ENCODE data around the gene NECTIN4.

NECTIN4 gene

DNA sequence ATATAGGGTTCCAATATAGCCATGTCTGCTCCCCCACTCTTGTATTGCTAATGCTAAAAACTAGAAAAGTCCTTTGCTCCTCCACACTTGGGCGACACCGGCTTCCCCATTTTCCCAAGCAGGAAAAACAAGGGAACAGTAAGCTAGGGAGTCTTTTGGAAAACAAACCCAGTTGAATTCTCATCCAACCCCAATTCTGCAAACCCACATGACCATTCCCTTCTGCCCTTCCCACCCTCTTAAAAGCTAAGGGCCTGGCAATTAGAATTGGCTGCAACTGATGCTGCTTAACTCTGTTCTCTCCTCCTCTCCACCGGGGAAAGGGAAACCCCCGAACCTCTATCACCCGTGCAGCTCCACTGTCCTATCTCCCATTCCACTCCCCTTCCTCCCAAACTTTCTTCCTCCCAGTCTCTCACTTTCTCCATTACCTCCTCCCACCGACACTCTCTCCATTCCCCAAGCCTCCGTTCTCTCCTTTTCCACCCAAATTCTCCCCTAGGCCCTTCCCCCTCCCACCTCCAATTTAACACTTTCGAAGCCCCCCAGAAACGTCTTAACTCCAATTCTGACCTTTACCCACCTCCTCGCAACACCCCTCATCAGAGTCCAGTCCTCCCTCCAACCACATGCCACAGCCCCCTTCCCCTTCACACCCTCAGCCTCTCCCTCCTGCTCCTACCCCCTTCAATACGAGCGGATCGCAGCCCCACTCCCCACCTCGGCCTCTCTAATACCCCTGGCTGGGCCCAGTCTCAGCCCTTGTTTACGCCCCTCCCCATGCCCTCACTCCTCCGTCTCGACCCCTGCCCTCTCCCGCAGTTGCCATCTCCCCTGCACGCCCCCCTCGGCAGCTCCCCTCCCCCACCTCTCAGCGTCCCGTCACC lies 42.4 kb upstream of the NECTIN4 start:
- H3K27ac ChIP-seq: peak overlapping the region; percentile 98
- peak; percentile 36 for DNase-seq (ENCODE audit: low spot score)
- POLR2A ChIA-PET (ENCODE audit: low non-redundant PET): no interaction called here
- CTCF ChIA-PET: no interaction called here
- TF ChIP-seq, protein P1, sequence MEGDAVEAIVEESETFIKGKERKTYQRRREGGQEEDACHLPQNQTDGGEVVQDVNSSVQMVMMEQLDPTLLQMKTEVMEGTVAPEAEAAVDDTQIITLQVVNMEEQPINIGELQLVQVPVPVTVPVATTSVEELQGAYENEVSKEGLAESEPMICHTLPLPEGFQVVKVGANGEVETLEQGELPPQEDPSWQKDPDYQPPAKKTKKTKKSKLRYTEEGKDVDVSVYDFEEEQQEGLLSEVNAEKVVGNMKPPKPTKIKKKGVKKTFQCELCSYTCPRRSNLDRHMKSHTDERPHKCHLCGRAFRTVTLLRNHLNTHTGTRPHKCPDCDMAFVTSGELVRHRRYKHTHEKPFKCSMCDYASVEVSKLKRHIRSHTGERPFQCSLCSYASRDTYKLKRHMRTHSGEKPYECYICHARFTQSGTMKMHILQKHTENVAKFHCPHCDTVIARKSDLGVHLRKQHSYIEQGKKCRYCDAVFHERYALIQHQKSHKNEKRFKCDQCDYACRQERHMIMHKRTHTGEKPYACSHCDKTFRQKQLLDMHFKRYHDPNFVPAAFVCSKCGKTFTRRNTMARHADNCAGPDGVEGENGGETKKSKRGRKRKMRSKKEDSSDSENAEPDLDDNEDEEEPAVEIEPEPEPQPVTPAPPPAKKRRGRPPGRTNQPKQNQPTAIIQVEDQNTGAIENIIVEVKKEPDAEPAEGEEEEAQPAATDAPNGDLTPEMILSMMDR (conservative IDR thresholded peaks at IDR 0.05; ENCODE audit: low read depth): no peak

DNA sequence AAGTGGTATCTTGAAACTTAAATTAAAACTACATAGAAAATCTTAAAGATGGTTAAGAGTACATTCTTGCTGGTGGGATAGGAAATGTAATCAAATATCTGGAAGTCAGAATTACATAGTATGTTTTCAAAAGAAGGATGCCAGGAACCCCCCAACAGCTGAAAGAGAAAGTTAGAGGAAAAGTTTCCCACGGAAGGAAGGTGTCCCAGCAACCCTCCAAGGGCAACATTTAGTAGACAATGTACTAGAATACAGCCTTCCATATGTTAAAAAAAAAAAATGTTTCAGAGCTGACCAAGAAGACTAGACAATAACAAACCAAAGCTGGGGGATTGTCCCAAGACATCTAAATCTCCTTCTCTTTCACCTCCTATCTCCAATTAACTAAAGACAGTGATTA lies 40.9 kb upstream of the NECTIN4 start:
- POLR2A ChIA-PET (ENCODE audit: low non-redundant PET): no interaction called here

DNA sequence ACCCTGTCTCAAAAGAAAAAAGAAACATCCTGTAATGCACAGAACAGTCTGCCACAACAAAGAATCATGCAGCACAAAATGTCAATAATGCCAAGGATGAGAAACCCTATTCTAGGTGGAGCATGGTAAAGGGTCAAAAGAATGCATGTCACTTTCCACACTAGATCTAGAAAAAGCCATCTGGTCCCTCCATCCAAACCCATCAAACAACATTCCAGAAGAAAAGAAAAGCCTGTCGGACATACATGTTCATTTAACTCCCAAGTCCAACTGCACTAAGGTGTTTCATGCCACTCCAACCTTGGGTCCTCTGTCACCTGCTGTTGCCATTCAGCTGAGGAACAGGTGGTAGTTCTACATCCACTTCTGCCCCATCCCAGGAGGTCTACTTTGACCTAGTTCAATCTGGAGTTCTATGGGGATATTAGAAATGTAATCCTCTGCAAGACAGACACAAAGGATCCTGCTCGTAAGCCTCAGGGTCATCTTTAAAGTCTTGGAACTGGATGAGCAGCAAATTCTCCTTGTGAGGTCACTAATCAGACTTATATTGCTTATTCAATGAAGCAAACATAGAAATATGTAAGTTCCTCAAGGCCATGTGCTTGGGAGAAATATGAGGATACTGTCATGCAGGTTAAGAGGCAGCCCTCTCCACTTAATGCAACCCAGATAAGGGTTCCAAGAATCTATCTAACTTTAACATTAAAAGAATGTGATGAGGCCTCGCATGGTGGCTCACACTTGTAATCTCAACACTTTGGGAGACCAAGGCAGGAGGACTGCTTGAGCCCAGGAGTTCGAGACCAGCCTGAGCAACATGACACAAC lies 39.4 kb upstream of the NECTIN4 start:
- TF ChIP-seq, protein P1 (conservative IDR thresholded peaks at IDR 0.05; ENCODE audit: low read depth): no peak
- H3K27ac ChIP-seq: no peak overlapping the region
- ChIA-PET POLR2A (ENCODE audit: low non-redundant PET) (no interaction called here), CTCF (no interaction called here)
- no peak for DNase-seq (ENCODE audit: low spot score)

More for the DNA sequence above, 40.9 kb upstream of the NECTIN4 start:
- TF ChIP-seq, protein P1 (conservative IDR thresholded peaks at IDR 0.05; ENCODE audit: low read depth): no peak
- CTCF ChIA-PET: no interaction called here
- DNase-seq (ENCODE audit: low spot score): no peak
- no peak overlapping the region for H3K27ac ChIP-seq

DNA sequence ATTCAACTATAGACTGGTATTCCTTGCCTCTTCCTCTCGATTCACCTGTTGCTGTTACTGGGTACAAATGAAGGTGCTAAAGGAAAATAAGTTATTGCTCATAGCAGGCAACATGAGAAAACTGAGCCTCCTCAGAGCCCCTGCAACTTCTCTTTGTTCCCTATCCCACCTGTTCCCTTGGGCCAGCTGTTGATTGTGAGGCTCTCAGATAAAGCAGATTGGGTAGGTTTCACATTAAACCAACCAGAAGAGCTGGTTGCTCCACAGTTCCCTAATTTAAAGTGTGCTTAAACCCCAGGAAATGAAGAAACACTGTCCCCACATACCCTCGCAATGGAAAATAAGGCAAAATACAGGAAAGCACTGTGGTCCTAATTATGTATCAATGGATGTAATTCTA lies 38.3 kb upstream of the NECTIN4 start:
- ChIA-PET CTCF (no interaction called here), POLR2A (ENCODE audit: low non-redundant PET) (no interaction called here)
- TF ChIP-seq, protein P1 (conservative IDR thresholded peaks at IDR 0.05; ENCODE audit: low read depth): no peak
- no peak for DNase-seq (ENCODE audit: low spot score)
- H3K27ac ChIP-seq: no peak overlapping the region

DNA sequence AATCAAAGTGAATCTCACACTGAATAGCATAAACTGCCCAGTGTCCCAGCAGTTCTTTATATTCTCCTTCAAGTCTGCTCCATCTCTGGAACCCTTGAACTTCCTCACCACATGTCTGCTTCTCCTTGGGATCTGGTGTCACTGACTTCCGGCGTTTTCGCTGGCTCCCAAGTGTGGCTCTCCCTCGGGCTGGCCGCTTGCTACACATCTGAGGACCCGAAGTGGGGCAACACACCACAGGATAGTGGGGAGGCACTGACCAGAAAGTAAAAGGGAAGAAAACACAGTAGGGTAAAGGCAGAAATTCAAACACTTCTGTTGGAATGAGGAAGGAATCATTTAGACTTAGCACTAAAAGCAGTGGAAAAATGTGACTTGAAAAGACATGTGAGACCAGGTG lies 33.6 kb upstream of the NECTIN4 start:
- TF ChIP-seq, protein P1 (conservative IDR thresholded peaks at IDR 0.05; ENCODE audit: low read depth): no peak
- DNase-seq (ENCODE audit: low spot score): no peak
- H3K27ac ChIP-seq: peak overlapping the region; percentile 50
- CTCF ChIA-PET: no interaction called here
- POLR2A ChIA-PET (ENCODE audit: low non-redundant PET): no interaction called here

DNA sequence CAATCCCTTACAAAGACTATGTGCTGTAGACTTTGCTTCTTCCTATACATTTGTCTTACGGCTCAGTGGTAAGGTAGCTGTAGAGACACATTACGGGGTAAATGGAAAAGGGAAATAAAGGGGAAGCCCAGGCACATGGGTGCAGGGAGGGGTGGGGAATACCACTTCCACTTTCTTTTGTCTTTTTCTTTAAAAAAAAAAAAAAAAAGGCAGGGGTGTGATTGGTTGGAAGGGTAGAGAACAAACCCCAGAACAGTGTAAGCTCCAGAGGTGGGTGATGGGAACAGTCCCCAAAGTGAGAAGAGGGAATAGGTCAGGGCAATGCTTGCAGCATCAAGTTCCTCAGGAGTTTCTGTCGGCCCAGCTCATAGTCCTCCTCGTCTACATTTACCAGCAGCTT lies 32.5 kb upstream of the NECTIN4 start:
- POLR2A ChIA-PET (ENCODE audit: low non-redundant PET): interaction anchor here (0.6 kb wide), 1 partner anchor 11 kb away, joined by 6 read pairs; no protein-coding TSS in a partner anchor
- peak overlapping the region; percentile 43; the same call in 1 of the 2 replicates for H3K27ac ChIP-seq
- CTCF ChIA-PET: interaction anchor here (0.6 to 0.9 kb wide), 2 partner anchors 19 to 345 kb away, joined by 3 to 4 read pairs; no protein-coding TSS in a partner anchor
- no peak for DNase-seq (ENCODE audit: low spot score)
- TF ChIP-seq, protein P1 (conservative IDR thresholded peaks at IDR 0.05; ENCODE audit: low read depth): no peak
